H9 (cell line): ENCODE data around the gene SUV39H2. TPM values are rescaled to one million over a fixed set of nuclear protein-coding genes. Genes with fewer than 3 reads are reported as not detected.

Experiments
- DNase-seq: peaks from one replicate; pipeline ENCODE4 v3.0.0-alpha.2; 2017
- H2AFZ ChIP-seq: one replicate; pipeline ENCODE4 v1.6.1; 2013; ENCODE audit warnings: mild to moderate bottlenecking, low read length, control low read depth, moderate library complexity
- H2AK5ac ChIP-seq: 2 replicates; pipeline ENCODE4 v1.6.1; 2013; ENCODE audit warnings: low read length, control low read depth, mixed read lengths; ENCODE audit not compliant: insufficient read length
- H2BK120ac ChIP-seq: one replicate; pipeline ENCODE4 v1.6.1; 2013; ENCODE audit warnings: low read depth, mild to moderate bottlenecking, low read length, control low read depth, inconsistent platforms; ENCODE audit not compliant: poor library complexity, severe bottlenecking
- H2BK12ac ChIP-seq: 2 replicates; pipeline ENCODE4 v1.6.1; 2013; ENCODE audit warnings: low read length, control low read depth, mixed read lengths, low read depth; ENCODE audit not compliant: insufficient read length
- H2BK15ac ChIP-seq: 2 replicates; pipeline ENCODE4 v1.6.1; 2013; ENCODE audit warnings: low read depth, low read length, control low read depth
- H2BK20ac ChIP-seq: one replicate; pipeline ENCODE4 v1.6.1; 2013; ENCODE audit warnings: low read depth, mild to moderate bottlenecking, low read length, control low read depth, inconsistent platforms; ENCODE audit not compliant: poor library complexity, severe bottlenecking
- H2BK5ac ChIP-seq: 2 replicates; pipeline ENCODE4 v1.6.1; 2013; ENCODE audit warnings: low read length, control low read depth, mixed read lengths; ENCODE audit not compliant: insufficient read length
- H3K14ac ChIP-seq: 2 replicates; pipeline ENCODE4 v1.6.1; 2013; ENCODE audit warnings: low read length, control low read depth; ENCODE audit not compliant: insufficient read depth
- H3K18ac ChIP-seq: 2 replicates; pipeline ENCODE4 v1.6.1; 2013; ENCODE audit warnings: low read depth, mild to moderate bottlenecking, mixed read lengths, low read length, control low read depth; ENCODE audit not compliant: insufficient read length
- H3K23ac ChIP-seq: 2 replicates; pipeline ENCODE4 v1.6.1; 2013; ENCODE audit warnings: low read length, control low read depth, mixed read lengths, low read depth; ENCODE audit not compliant: insufficient read length
- H3K23me2 ChIP-seq: 2 replicates; pipeline ENCODE4 v1.6.1; 2013; ENCODE audit warnings: low read depth, mild to moderate bottlenecking, mixed read lengths, low read length, control low read depth; ENCODE audit not compliant: insufficient read length, poor library complexity, severe bottlenecking
- H3K27ac ChIP-seq: 2 replicates; pipeline ENCODE4 v1.5.1; 2013; ENCODE audit warnings: low read length, control low read depth, mixed read lengths, low read depth; ENCODE audit not compliant: insufficient read length
- H3K27me3 ChIP-seq: 2 replicates; pipeline ENCODE4 v1.6.1; 2013; ENCODE audit warnings: low read length, control low read depth, inconsistent platforms; ENCODE audit not compliant: insufficient read depth
- H3K4ac ChIP-seq: 2 replicates; pipeline ENCODE4 v1.6.1; 2013; ENCODE audit warnings: low read depth, mild to moderate bottlenecking, control low read depth, inconsistent platforms, low read length, moderate library complexity
- H3K4me1 ChIP-seq: 2 replicates; pipeline ENCODE4 v1.6.1; 2013; ENCODE audit warnings: low read length, control low read depth, inconsistent platforms; ENCODE audit not compliant: insufficient read depth
- H3K4me2 ChIP-seq: 2 replicates; pipeline ENCODE4 v1.6.1; 2013; ENCODE audit warnings: low read length, control low read depth, mixed read lengths; ENCODE audit not compliant: insufficient read length, insufficient read depth
- H3K56ac ChIP-seq: 2 replicates; pipeline ENCODE4 v1.6.1; 2013; ENCODE audit warnings: low read depth, mild to moderate bottlenecking, mixed read lengths, low read length, control low read depth; ENCODE audit not compliant: insufficient read length
- H3K79me1 ChIP-seq: 2 replicates; pipeline ENCODE4 v1.6.1; 2013; ENCODE audit warnings: low read depth, mild to moderate bottlenecking, moderate library complexity, low read length, control low read depth, inconsistent platforms; ENCODE audit not compliant: insufficient read depth, poor library complexity, severe bottlenecking
- H3K79me2 ChIP-seq: 2 replicates; pipeline ENCODE4 v1.6.1; 2013; ENCODE audit warnings: low read length, control low read depth, inconsistent platforms; ENCODE audit not compliant: insufficient read depth
- H3K9ac ChIP-seq: 2 replicates; pipeline ENCODE4 v1.6.1; 2013; ENCODE audit warnings: low read length, control low read depth, mixed read lengths; ENCODE audit not compliant: insufficient read length; ENCODE audit errors: extremely low read depth
- H3K9me3 ChIP-seq: one replicate; pipeline ENCODE4 v1.6.1; 2013; ENCODE audit warnings: low read depth, low read length, inconsistent platforms; ENCODE audit not compliant: control insufficient read depth
- H3T11ph ChIP-seq: one replicate; pipeline ENCODE4 v1.6.1; 2013; ENCODE audit warnings: mild to moderate bottlenecking, low read length, control low read depth, inconsistent platforms
- H4K20me1 ChIP-seq: one replicate; pipeline ENCODE4 v1.6.1; 2013; ENCODE audit not compliant: control insufficient read depth, insufficient read length, insufficient read depth
- H4K5ac ChIP-seq: 2 replicates; pipeline ENCODE4 v1.6.1; 2013; ENCODE audit warnings: low read depth, mild to moderate bottlenecking, mixed read lengths, low read length, control low read depth; ENCODE audit not compliant: insufficient read length
- H4K8ac ChIP-seq: replicated peaks from 2 replicates; pipeline ENCODE4 v1.6.1; 2013; ENCODE audit warnings: low read length, control low read depth, mixed read lengths, low read depth; ENCODE audit not compliant: insufficient read length
- H4K91ac ChIP-seq: 2 replicates; pipeline ENCODE4 v1.6.1; 2013; ENCODE audit warnings: low read depth, mild to moderate bottlenecking, moderate library complexity, mixed read lengths, low read length, control low read depth; ENCODE audit not compliant: insufficient read length
- H3K27ac Mint-ChIP-seq, 3 experiments: 2 replicates in 2 of 3; 3 replicates in 1 of 3; pipeline ENCODE4 v1.8.0; 2020 to 2021; ENCODE audit warnings: mixed read lengths in 3 of 3, mild to moderate bottlenecking in 1 of 3, moderate library complexity in 1 of 3
- H3K27me3 Mint-ChIP-seq: 2 replicates; pipeline ENCODE4 v1.8.0; 2021; ENCODE audit warnings: low read depth, mild to moderate bottlenecking, moderate library complexity, mixed read lengths
- H3K36me3 Mint-ChIP-seq, 3 experiments: 2 replicates in 2 of 3; 3 replicates in 1 of 3; pipeline ENCODE4 v1.8.0; 2020 to 2021; ENCODE audit warnings: low read depth in 3 of 3, mixed read lengths in 3 of 3; ENCODE audit not compliant: insufficient read depth in 1 of 3
- H3K4me1 Mint-ChIP-seq, 2 experiments: 2 replicates each; pipeline ENCODE4 v1.8.0; 2020; ENCODE audit warnings: mixed read lengths in 2 of 2
- H3K4me3 Mint-ChIP-seq, 2 experiments: 2 replicates in 1 of 2; 3 replicates in 1 of 2; pipeline ENCODE4 v1.8.0; 2020 to 2021; ENCODE audit warnings: mild to moderate bottlenecking in 2 of 2, mixed read lengths in 2 of 2, moderate library complexity in 1 of 2
- H3K9me3 Mint-ChIP-seq, 2 experiments: 2 replicates in 1 of 2; 3 replicates in 1 of 2; pipeline ENCODE4 v1.8.0; 2020; ENCODE audit warnings: mild to moderate bottlenecking in 2 of 2, mixed read lengths in 2 of 2, moderate library complexity in 1 of 2
- WGBS: extraction: QIAGEN DNeasy Blood & Tissue Kit; methylation state at CpG from one replicate; pipeline ENCODE4 v1.1.7; 2013; ENCODE audit warnings: missing lambda C conversion rate, low lambda C conversion rate, mixed read lengths; ENCODE audit not compliant: insufficient read length; ENCODE audit errors: extremely low coverage; 5-methylcytosine and 5-hydroxymethylcytosine counted together
- total RNA-seq: library from RNA; stranded (reverse); gene quantifications from 2 replicates; pipeline ENCODE4 v1.2.1, GENCODE V29; 2021
- TF ChIP-seq, protein P1 (sequence below): fragments of 200-600 bp; sonication (generic); conservative IDR thresholded peaks from 3 replicates; pipeline ENCODE4 v1.8.0; 2021; ENCODE audit warnings: antibody characterized with exemption, mild to moderate bottlenecking

The SUV39H2 gene
- total RNA-seq, 1 experiment from 2014 or later, result 59.7 TPM

DNA sequence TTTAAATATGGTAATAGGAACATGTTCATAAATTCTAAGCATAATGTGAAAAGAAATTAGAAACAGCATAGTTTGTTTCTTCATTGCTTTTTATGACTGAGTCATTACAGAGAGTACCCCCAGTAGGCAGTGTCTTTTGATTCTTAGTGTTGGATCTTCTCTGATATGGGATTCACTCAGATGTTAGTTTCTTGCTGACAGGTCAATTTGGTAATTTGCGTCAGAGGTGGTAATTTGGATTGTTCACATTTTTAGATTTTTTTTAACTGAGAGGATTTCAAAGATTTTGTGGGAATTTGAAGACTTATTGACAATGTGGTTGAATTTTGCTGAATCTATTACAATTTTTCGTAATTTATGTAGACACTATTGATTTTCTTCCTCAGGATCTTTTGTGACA lies 38.5 kb upstream of the SUV39H2 start:
- DNase-seq, result no peak
- H3K9me3 ChIP-seq, result no peaks in the 10 kb centered on the region
- Mint-ChIP-seq H3K27me3 (no peaks in the 10 kb centered on the region; the same call in 1 of the 2 replicates), H3K36me3 (peaks cover 25 to 59% (median 53%) of the 10 kb centered on the region in 3 experiments), H3K27ac (no peak overlapping the region), H3K4me3 (peak overlapping the region in 1 of 2 experiments; percentile 63; a peak in 2 of 5 replicates), H3K4me1 (peaks cover 12 to 14% of the 10 kb centered on the region in 2 experiments), H3K9me3 (no peaks in the 10 kb centered on the region)
- no peak overlapping the region for H2BK120ac ChIP-seq
- H2AK5ac ChIP-seq, result no peak overlapping the region
- peaks cover 6% of the 10 kb centered on the region; the same call in 1 of the 2 replicates for H3K79me2 ChIP-seq
- H3K56ac ChIP-seq, result no peak overlapping the region
- no peaks in the 10 kb centered on the region for H3K79me1 ChIP-seq
- no peak overlapping the region for H3K4ac ChIP-seq
- no peak overlapping the region for H4K5ac ChIP-seq
- H3K14ac ChIP-seq, result no peak overlapping the region
- no peak overlapping the region for H3K27ac ChIP-seq
- no peak overlapping the region for H4K8ac ChIP-seq
- H3K23me2 ChIP-seq, result no peaks in the 10 kb centered on the region
- no peak overlapping the region for H3K23ac ChIP-seq
- H2BK12ac ChIP-seq, result no peak overlapping the region
- H3K18ac ChIP-seq, result no peak overlapping the region
- no peak overlapping the region for H3K9ac ChIP-seq
- no peak overlapping the region for H3K4me2 ChIP-seq
- no peak overlapping the region for H2AFZ ChIP-seq
- no peaks in the 10 kb centered on the region for H3K27me3 ChIP-seq
- no peak overlapping the region for H2BK5ac ChIP-seq
- H3K4me1 ChIP-seq, result no peaks in the 10 kb centered on the region
- H2BK20ac ChIP-seq, result no peak overlapping the region
- WGBS, result no CpG with 5 or more reads among the region's 2 CpGs
- H3T11ph ChIP-seq, result no peak overlapping the region
- TF ChIP-seq, protein P1, sequence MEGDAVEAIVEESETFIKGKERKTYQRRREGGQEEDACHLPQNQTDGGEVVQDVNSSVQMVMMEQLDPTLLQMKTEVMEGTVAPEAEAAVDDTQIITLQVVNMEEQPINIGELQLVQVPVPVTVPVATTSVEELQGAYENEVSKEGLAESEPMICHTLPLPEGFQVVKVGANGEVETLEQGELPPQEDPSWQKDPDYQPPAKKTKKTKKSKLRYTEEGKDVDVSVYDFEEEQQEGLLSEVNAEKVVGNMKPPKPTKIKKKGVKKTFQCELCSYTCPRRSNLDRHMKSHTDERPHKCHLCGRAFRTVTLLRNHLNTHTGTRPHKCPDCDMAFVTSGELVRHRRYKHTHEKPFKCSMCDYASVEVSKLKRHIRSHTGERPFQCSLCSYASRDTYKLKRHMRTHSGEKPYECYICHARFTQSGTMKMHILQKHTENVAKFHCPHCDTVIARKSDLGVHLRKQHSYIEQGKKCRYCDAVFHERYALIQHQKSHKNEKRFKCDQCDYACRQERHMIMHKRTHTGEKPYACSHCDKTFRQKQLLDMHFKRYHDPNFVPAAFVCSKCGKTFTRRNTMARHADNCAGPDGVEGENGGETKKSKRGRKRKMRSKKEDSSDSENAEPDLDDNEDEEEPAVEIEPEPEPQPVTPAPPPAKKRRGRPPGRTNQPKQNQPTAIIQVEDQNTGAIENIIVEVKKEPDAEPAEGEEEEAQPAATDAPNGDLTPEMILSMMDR, result no peak
- H2BK15ac ChIP-seq, result no peak overlapping the region
- no peak overlapping the region for H4K91ac ChIP-seq
- H4K20me1 ChIP-seq, result no peaks in the 10 kb centered on the region
